H1 (cell line): ENCODE results near the gene PPARGC1A. TPM values are rescaled to one million over a fixed set of nuclear protein-coding genes. Genes with fewer than 3 reads are reported as not detected.

Experiments
- CTCF ChIP-seq, 3 experiments: IDR thresholded peaks; 1 replicate in 2 of 3; 2 replicates in 1 of 3; pipeline versions ENCODE4 v1.5.1 to v1.6.1; 2011; ENCODE audit warnings: low read length in 3 of 3, mild to moderate bottlenecking in 3 of 3, inconsistent platforms in 2 of 3, low read depth in 1 of 3, moderate library complexity in 1 of 3; ENCODE audit not compliant: insufficient read depth in 1 of 3; ENCODE audit errors: control extremely low read depth in 1 of 3
- HDAC6 ChIP-seq: IDR thresholded peaks from one replicate; pipeline ENCODE4 v1.7.1; 2012; ENCODE audit warnings: low read depth, mild to moderate bottlenecking, inconsistent platforms, low read length, moderate library complexity
- KDM4A ChIP-seq: IDR thresholded peaks from one replicate; pipeline ENCODE4 v1.7.1; 2012; ENCODE audit warnings: low read depth, mild to moderate bottlenecking, moderate library complexity, low read length, inconsistent platforms; ENCODE audit not compliant: severe bottlenecking
- PHF8 ChIP-seq: fragments of 200-600 bp; sonication (generic); conservative IDR thresholded peaks from 2 replicates; pipeline ENCODE4 v1.7.1; 2012; ENCODE audit warnings: low read depth, mild to moderate bottlenecking, inconsistent platforms, low read length, moderate library complexity
- polyA plus RNA-seq, 7 experiments: library from polyadenylated mRNA; depleted of rRNA in 3 of 7; stranded (reverse) in 5 of 7; unstranded in 2 of 7; fragments of >200 nt in 5 of 7; fragments of 200-250 nt in 2 of 7; gene quantifications; 1 replicate in 5 of 7; 2 replicates in 1 of 7; 4 replicates in 1 of 7; pipeline versions ENCODE4 v1.2.1 to v1.2.3, GENCODE V29; 2011 to 2013; ENCODE audit warnings: missing spikeins in 2 of 7, mixed read lengths in 2 of 7
- total RNA-seq: library from RNA; stranded (reverse); fragmentation: NEBNext Ultra II Directional; extraction: Animal tissue kit (Norgen Biotek cat#: 25700); gene quantifications from 2 replicates; pipeline ENCODE4 v1.2.1, GENCODE V29; 2021

The PPARGC1A gene
- total and polyA plus RNA-seq, 2 of the 8 experiments (the other 6 are each of a cell fraction or from before 2014, with no cell fraction given) = 0.54 to 1.4 TPM

- TF ChIP-seq CTCF (IDR thresholded peaks at IDR 0.05; ENCODE audit: control extremely low read depth in 1 of 3, insufficient read depth in 1 of 3, low read depth in 1 of 3, low read length in 3 of 3) (no peak), PHF8 (no peak), HDAC6 (no peak), KDM4A (no peak)
These were observed 39.4 kb upstream of the PPARGC1A start (continued) for GRCh38 chr4:23929248-23929647.
